Large intestine (tissue), 3 donors: ENCODE data around the gene MROH9. TPM values are rescaled to one million over a fixed set of nuclear protein-coding genes. Genes with fewer than 3 reads are reported as not detected.
"Not testable (repeated sequence)": the region's sequence is repeated elsewhere in the genome, so short reads cannot be mapped to it uniquely, and the experiment has no call there.

Experiments
- DNase-seq, 2 donors: peaks; one replicate each; pipeline versions ENCODE4 v3.0.0 to v3.0.0-alpha.2; 2013
- H3K27ac ChIP-seq: one replicate; pipeline ENCODE4 v1.5.1; 2013; ENCODE audit warnings: low read length
- H3K27me3 ChIP-seq: 2 replicates; pipeline ENCODE4 v1.6.1; 2013; ENCODE audit warnings: low read length; ENCODE audit not compliant: control insufficient read depth, insufficient read depth
- H3K36me3 ChIP-seq: 2 replicates; pipeline ENCODE4 v1.6.1; 2013; ENCODE audit warnings: low read length; ENCODE audit not compliant: control insufficient read depth, insufficient read depth
- H3K4me1 ChIP-seq: one replicate; pipeline ENCODE4 v1.6.1; 2013; ENCODE audit warnings: low read length; ENCODE audit not compliant: control insufficient read depth, insufficient read depth
- H3K4me3 ChIP-seq: one replicate; pipeline ENCODE4 v1.5.1; 2013; ENCODE audit warnings: low read length
- H3K9me3 ChIP-seq: one replicate; pipeline ENCODE4 v1.6.1; 2013; ENCODE audit warnings: mild to moderate bottlenecking, low read depth, low read length, moderate library complexity; ENCODE audit not compliant: control insufficient read depth
- WGBS: methylation state at CpG from one replicate; pipeline ENCODE4 v1.1.5; 2013; ENCODE audit warnings: low lambda C conversion rate; ENCODE audit not compliant: insufficient coverage; 5-methylcytosine and 5-hydroxymethylcytosine counted together
- polyA plus RNA-seq: library from polyadenylated mRNA; unstranded; fragments of 120-200 nt; gene quantifications from one replicate; pipeline ENCODE4 v1.2.1, GENCODE V29; 2013

MROH9 gene
- polyA plus RNA-seq, 1 donor, result not detected

- WGBS, result 83% methylated on average over 1 of the region's 1 CpG
- DNase-seq, H3K27me3 ChIP-seq, H3K36me3 ChIP-seq, H3K4me3 ChIP-seq, H3K27ac ChIP-seq, H3K4me1 ChIP-seq: not testable (repeated sequence)
- peaks cover 21% of the 10 kb centered on the region for H3K9me3 ChIP-seq
Observed at GRCh38 chr1:170924656-170925055, 10.7 kb upstream of the MROH9 start.

GRCh38 chr1:170927955-170928840 is 7.1 kb upstream of the MROH9 start:
- peak in 1 of 2 donors; percentile 24 for DNase-seq
- H3K4me1 ChIP-seq, result peaks cover 15% of the 10 kb centered on the region

GRCh38 chr1:170929412-170929834 is 5.9 kb upstream of the MROH9 start:
- Histone ChIP-seq H3K27me3 (no peaks in the 10 kb centered on the region), H3K27ac (no peak overlapping the region), H3K4me1 (peaks cover 15% of the 10 kb centered on the region), H3K4me3 (no peak overlapping the region), H3K36me3 (no peaks in the 10 kb centered on the region), H3K9me3 (no peaks in the 10 kb centered on the region)
- DNase-seq, result no peak
- 63% methylated on average over 3 of the region's 4 CpGs for WGBS

More at GRCh38 chr1:170927955-170928840, 7.1 kb upstream of the MROH9 start:
- H3K27me3 ChIP-seq, result no peaks in the 10 kb centered on the region
- WGBS, result 75% methylated on average over 6 of the region's 8 CpGs
- no peaks in the 10 kb centered on the region for H3K36me3 ChIP-seq
- H3K4me3 ChIP-seq, result no peak overlapping the region
- no peaks in the 10 kb centered on the region for H3K9me3 ChIP-seq
- H3K27ac ChIP-seq, result no peak overlapping the region

GRCh38 chr1:170929835-170930554 is 5.3 kb upstream of the MROH9 start:
- H3K27ac ChIP-seq, result no peak overlapping the region
- H3K4me1 ChIP-seq, result peaks cover 15% of the 10 kb centered on the region
- peak; percentile 35 to 56 for DNase-seq
- H3K9me3 ChIP-seq, result no peaks in the 10 kb centered on the region
- H3K27me3 ChIP-seq, result no peaks in the 10 kb centered on the region
- H3K4me3 ChIP-seq, result no peak overlapping the region
- WGBS, result no CpG with 5 or more reads among the region's 7 CpGs
- no peaks in the 10 kb centered on the region for H3K36me3 ChIP-seq

- H3K4me1 ChIP-seq, result peaks cover 15% of the 10 kb centered on the region
Observed at GRCh38 chr1:170931650-170932049, 3.7 kb upstream of the MROH9 start.

GRCh38 chr1:170932236-170932635 is 3.1 kb upstream of the MROH9 start:
- Histone ChIP-seq H3K9me3 (no peaks in the 10 kb centered on the region), H3K4me1 (peaks cover 15% of the 10 kb centered on the region), H3K27me3 (no peaks in the 10 kb centered on the region), H3K36me3 (no peaks in the 10 kb centered on the region), H3K4me3 (no peak overlapping the region), H3K27ac (no peak overlapping the region)
- no peak for DNase-seq
- 100% methylated on average over 2 of the region's 3 CpGs for WGBS

More at GRCh38 chr1:170931650-170932049, 3.7 kb upstream of the MROH9 start:
- H3K27me3 ChIP-seq, result no peaks in the 10 kb centered on the region
- H3K4me3 ChIP-seq, result no peak overlapping the region
- H3K9me3 ChIP-seq, result no peaks in the 10 kb centered on the region
- H3K27ac ChIP-seq, result no peak overlapping the region
- peak in 1 of 2 donors; percentile 12 for DNase-seq
- no CpG with 5 or more reads among the region's 2 CpGs for WGBS
- no peaks in the 10 kb centered on the region for H3K36me3 ChIP-seq

GRCh38 chr1:170938281-170938680 is 2.9 kb downstream of the MROH9 start:
- no peaks in the 10 kb centered on the region for H3K9me3 ChIP-seq
- no peak for DNase-seq
- no peak overlapping the region for H3K27ac ChIP-seq
- H3K36me3 ChIP-seq, result no peaks in the 10 kb centered on the region
- WGBS, result no CpG with 5 or more reads among the region's 3 CpGs
- no peaks in the 10 kb centered on the region for H3K27me3 ChIP-seq
- H3K4me3 ChIP-seq, result no peak overlapping the region
- H3K4me1 ChIP-seq, result no peaks in the 10 kb centered on the region

GRCh38 chr1:170939476-170939875 is 4.1 kb downstream of the MROH9 start:
- WGBS, result no CpG with 5 or more reads among the region's 2 CpGs
- H3K4me3 ChIP-seq, result no peak overlapping the region
- H3K27me3 ChIP-seq, result no peaks in the 10 kb centered on the region
- H3K36me3 ChIP-seq, result no peaks in the 10 kb centered on the region
- H3K9me3 ChIP-seq, result no peaks in the 10 kb centered on the region
- H3K4me1 ChIP-seq, result no peaks in the 10 kb centered on the region
- H3K27ac ChIP-seq, result no peak overlapping the region
- peak; percentile 7 to 21 for DNase-seq

GRCh38 chr1:170951744-170952143 is 16.4 kb downstream of the MROH9 start:
- not testable (repeated sequence) for H3K9me3 ChIP-seq, H3K4me1 ChIP-seq, H3K4me3 ChIP-seq, DNase-seq, H3K36me3 ChIP-seq, H3K27me3 ChIP-seq, H3K27ac ChIP-seq
- no CpG with 5 or more reads among the region's 1 CpG for WGBS

GRCh38 chr1:170959385-170959784 is 24.1 kb downstream of the MROH9 start:
- no peaks in the 10 kb centered on the region for H3K4me1 ChIP-seq
- H3K4me3 ChIP-seq, result no peak overlapping the region
- H3K27ac ChIP-seq, result no peak overlapping the region
- H3K27me3 ChIP-seq, result no peaks in the 10 kb centered on the region
- DNase-seq, result no peak
- no peaks in the 10 kb centered on the region for H3K36me3 ChIP-seq
- no peaks in the 10 kb centered on the region for H3K9me3 ChIP-seq
